GM18861 (cell line): ENCODE data around the gene SIPA1L3.
"Not testable (repeated sequence)": the region's sequence is repeated elsewhere in the genome, so short reads cannot be mapped to it uniquely, and the experiment has no call there.

Experiments
- ATAC-seq: cut with Tn5 transposase; IDR thresholded peaks from one replicate; pipeline ENCODE4 v1.9.1; 2021; ENCODE audit not compliant: unreplicated experiment

The SIPA1L3 gene

GRCh38 chr19:38224014-38224862, 317.2 kb downstream of the SIPA1L3 start, which contains the start of gene DPF1:
Gene DPF1, minus strand, starts transcription at chr19:38224222. Its CDS starts 80 bp downstream, at chr19:38224142.
- peak; percentile 45 for ATAC-seq

GRCh38 chr19:38224863-38225218, 317.8 kb downstream of the SIPA1L3 start:
- not testable (repeated sequence) for ATAC-seq

DNA sequence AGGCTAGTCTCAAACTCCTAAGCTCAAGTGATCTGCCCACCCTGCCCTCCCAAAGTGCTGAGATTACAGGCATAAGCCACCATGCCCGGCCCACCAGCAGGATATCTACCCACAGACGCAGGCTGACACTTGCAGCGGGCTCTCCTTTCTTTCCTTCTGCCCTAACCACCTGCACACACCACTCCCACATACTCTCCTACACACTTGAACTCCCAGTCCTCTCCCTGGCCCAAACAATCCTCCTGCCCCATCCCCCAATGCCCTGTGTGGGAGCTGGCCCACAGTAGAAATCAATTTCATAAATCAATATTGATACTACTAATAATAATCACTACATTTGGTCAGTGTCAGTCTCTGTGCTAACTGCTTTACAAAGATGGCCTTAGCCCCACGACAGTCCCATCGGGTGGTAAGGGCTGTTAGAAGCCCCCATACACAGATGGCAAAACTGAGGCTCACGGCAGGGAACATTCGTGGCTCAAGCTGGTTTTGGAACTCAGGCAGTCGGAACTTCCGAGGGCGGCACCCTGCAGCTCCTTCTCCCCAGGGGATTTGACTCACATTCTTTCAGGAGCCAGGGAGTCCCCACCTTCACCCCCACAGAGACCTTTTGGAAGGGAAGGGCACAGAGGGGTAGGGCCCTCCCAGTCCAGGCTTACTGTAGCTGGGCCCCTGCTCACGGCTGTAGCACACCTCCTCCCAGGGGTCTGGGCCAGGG, 320.4 kb downstream of the SIPA1L3 start:
- no peak for ATAC-seq

DNA sequence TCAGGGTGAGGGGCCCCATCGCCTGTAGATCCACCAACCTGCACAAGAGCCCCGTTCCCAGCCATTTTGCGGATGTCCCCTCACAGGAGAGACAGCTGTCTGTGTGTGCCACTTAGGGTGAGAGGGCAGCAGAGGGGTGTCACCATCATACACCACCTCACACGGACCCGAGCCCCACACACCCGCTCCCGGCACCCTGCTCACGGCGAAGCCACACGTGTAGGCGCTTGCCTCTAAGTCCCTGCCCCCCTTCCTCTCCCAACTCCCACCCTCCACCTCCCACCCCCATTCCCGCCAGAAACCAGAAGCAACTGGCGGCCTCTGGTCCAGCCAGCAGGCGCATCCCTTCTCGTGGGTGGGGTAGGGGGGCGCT, 321.0 kb downstream of the SIPA1L3 start:
- ATAC-seq, result no peak

GRCh38 chr19:38228491-38229439, 321.8 kb downstream of the SIPA1L3 start:
- ATAC-seq, result no peak

DNA sequence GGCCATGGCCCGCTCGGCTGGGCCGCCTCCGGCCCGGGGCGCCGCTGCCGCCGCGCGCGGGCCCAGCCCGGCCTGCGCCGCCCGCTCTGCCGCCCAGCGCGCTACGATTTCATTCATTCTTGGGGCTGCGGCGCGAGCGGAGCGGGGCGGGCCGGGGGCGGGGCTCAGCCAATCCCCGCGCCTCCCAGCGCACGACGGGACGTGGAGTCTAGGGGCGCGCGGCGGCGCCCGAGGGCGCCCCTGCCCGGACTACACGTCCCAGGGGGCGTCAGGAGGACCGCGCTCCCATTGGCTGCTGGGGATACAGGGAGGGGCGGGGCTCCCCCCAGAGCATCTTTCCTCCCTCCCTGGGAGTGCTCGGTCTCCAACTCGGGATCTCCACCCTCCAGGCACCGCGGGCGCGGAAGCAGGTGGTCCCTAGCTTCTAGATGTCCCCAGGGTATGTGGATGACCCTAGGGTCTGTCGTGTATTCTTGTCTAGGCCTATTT, 322.6 kb downstream of the SIPA1L3 start:
- ATAC-seq, result peak; percentile 63

- ATAC-seq, result not testable (repeated sequence)
These were observed 323.6 kb downstream of the SIPA1L3 start for GRCh38 chr19:38230506-38231133.

- no peak for ATAC-seq
These were observed 324.9 kb downstream of the SIPA1L3 start for GRCh38 chr19:38231918-38232317.

- no peak for ATAC-seq
These were observed 326.8 kb downstream of the SIPA1L3 start for GRCh38 chr19:38233740-38234251.

DNA sequence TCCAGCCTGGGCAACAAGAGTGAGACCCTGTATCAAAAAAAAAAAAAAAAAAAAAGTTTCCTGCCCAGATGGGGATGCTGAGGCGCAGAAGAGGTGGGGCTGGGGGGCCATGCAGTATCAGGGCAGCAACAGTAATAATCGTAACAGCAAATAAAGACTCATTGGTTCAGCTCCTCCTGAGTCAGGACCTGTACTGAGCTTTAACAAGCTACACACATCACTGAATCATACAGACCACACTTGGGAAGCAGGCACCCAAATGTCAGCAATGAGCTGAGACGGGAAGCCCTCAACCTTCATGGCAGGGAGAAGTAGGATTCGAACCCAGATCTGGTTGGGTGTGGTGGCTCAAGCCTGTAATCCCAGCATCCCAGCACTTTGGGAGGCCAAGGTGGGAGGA, 327.6 kb downstream of the SIPA1L3 start:
- no peak for ATAC-seq

GRCh38 chr19:38239816-38240215, 332.8 kb downstream of the SIPA1L3 start:
- no peak for ATAC-seq

- no peak for ATAC-seq
These were observed 336.3 kb downstream of the SIPA1L3 start for GRCh38 chr19:38243279-38243673.

GRCh38 chr19:38245826-38246498, 339.0 kb downstream of the SIPA1L3 start:
- ATAC-seq, result no peak

DNA sequence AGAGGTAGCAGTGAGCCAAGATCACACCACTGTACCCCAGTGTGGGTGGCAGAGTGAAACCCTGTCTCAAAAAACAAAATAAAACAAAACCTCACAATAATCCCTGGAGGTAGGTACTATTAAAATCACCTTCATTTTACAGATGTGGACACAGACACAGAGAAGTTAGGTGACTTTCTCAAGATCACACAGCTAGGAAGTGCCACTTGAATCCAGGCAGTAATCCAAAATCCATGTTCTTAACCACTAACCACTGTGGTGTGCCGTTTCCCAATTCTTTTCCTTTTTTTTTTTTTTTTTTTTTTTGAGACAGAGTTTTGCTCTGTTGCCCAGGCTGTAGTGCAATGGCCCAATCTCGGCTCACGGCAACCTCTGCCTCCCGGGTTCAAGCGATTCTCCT, 340.1 kb downstream of the SIPA1L3 start:
- ATAC-seq, result no peak

DNA sequence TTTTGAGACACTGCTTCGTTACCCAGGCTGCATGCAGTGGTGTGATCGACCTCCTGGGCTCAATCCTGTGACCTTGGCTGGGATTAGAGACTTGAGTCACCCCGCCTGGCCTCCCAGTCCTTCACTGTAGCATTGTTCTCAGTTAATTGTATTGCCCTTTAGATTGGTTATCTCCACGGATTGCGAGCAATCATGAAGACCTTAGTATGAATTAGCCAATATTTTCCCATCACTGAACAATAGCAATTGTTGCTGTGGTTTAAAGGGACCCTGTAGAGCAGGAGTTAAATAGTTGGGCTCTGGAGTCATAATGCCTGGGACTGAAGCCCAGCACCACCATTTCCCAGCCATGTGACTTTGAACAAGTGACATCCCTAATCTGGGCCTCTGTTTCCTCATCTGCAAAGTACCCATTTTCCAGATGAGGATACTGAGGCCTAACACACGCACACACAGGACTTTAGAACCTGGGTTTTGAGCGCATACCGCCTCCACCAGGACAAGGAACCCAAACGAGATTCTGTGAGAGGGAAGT, 340.8 kb downstream of the SIPA1L3 start:
- no peak for ATAC-seq

- ATAC-seq, result no peak
These were observed 341.4 kb downstream of the SIPA1L3 start for GRCh38 chr19:38248421-38248820.

- ATAC-seq, result no peak
These were observed 343.4 kb downstream of the SIPA1L3 start for GRCh38 chr19:38250428-38250820.

GRCh38 chr19:38250821-38251563, 344.0 kb downstream of the SIPA1L3 start:
- no peak for ATAC-seq

- ATAC-seq, result no peak
These were observed 344.6 kb downstream of the SIPA1L3 start for GRCh38 chr19:38251564-38252051.
